Ammon's horn (tissue), 1 donor: ENCODE data around the gene HTR2A.

Experiments used
- DNase-seq: peaks from one replicate; pipeline ENCODE4 v3.0.0-alpha.2; 2016; ENCODE audit warnings: low spot score

HTR2A gene

GRCh38 chr13:46896341-46897137, at the start of gene HTR2A:
Gene HTR2A, minus strand, starts transcription at chr13:46897053. Its CDS starts 1,147 bp downstream, at chr13:46895906.
- DNase-seq: peak; percentile 69

- DNase-seq: no peak
Observed at GRCh38 chr13:46936525-46936924, 39.7 kb upstream of the HTR2A start.

- DNase-seq: no peak
Observed at GRCh38 chr13:46934749-46935148, 37.9 kb upstream of the HTR2A start.

- DNase-seq: peak; percentile 11
Observed at GRCh38 chr13:46926916-46927590, 30.2 kb upstream of the HTR2A start.

GRCh38 chr13:46925486-46925885, 28.6 kb upstream of the HTR2A start:
- DNase-seq: no peak

- DNase-seq: no peak
Observed at GRCh38 chr13:46914341-46914740, 17.5 kb upstream of the HTR2A start.

GRCh38 chr13:46913757-46914156, 16.9 kb upstream of the HTR2A start:
- DNase-seq: no peak

- no peak for DNase-seq
Observed at GRCh38 chr13:46909042-46909441, 12.2 kb upstream of the HTR2A start.

GRCh38 chr13:46908501-46908900, 11.6 kb upstream of the HTR2A start:
- no peak for DNase-seq

- DNase-seq: no peak
Observed at GRCh38 chr13:46906405-46906804, 9.6 kb upstream of the HTR2A start.

GRCh38 chr13:46905249-46905648, 8.4 kb upstream of the HTR2A start:
- no peak for DNase-seq

GRCh38 chr13:46903748-46904147, 6.9 kb upstream of the HTR2A start:
- DNase-seq: no peak

- DNase-seq: no peak
Observed at GRCh38 chr13:46901721-46902120, 4.9 kb upstream of the HTR2A start.

- DNase-seq: peak; percentile 64
Observed at GRCh38 chr13:46899801-46900200, 2.9 kb upstream of the HTR2A start.

GRCh38 chr13:46895381-46895780, 1.5 kb downstream of the HTR2A start:
- DNase-seq: peak; percentile 20

- DNase-seq: no peak
Observed at GRCh38 chr13:46894568-46894967, 2.3 kb downstream of the HTR2A start.

GRCh38 chr13:46893798-46894560, 2.9 kb downstream of the HTR2A start:
- peak; percentile 70 for DNase-seq

- DNase-seq: peak; percentile 20
Observed at GRCh38 chr13:46893221-46893740, 3.6 kb downstream of the HTR2A start.

GRCh38 chr13:46885018-46885417, 11.8 kb downstream of the HTR2A start:
- no peak for DNase-seq

- DNase-seq: no peak
Observed at GRCh38 chr13:46884531-46884930, 12.3 kb downstream of the HTR2A start.

- no peak for DNase-seq
Observed at GRCh38 chr13:46881621-46882020, 15.2 kb downstream of the HTR2A start.

- no peak for DNase-seq
Observed at GRCh38 chr13:46874006-46874405, 22.8 kb downstream of the HTR2A start.
